Psoas muscle (tissue), 8 donors: Measurements from ENCODE around the gene BID. TPM values are rescaled to one million over a fixed set of nuclear protein-coding genes. Genes with fewer than 3 reads are reported as not detected.

Experiments used
- ATAC-seq, 4 donors: fragments of 200-7000 bp; cut with Tn5 transposase; one replicate each; pipeline ENCODE4 v1.9.1; 2020; ENCODE audit warnings: moderate library complexity in 3 of 4, mild to moderate bottlenecking in 2 of 4
- DNase-seq, 2 donors: peaks; one replicate each; pipeline ENCODE4 v3.0.0-alpha.2; 2020
- H3K27ac ChIP-seq: fragments of 200-600 bp; one replicate; pipeline ENCODE4 v1.8.0; 2022
- H3K27me3 ChIP-seq, 3 donors: fragments of 200-600 bp in 1 of 3; one replicate each; pipeline versions ENCODE4 v1.6.1 to v1.8.0; 2013 to 2022; ENCODE audit warnings: low read length in 2 of 3, mild to moderate bottlenecking in 2 of 3, moderate library complexity in 1 of 3; ENCODE audit not compliant: insufficient read depth in 3 of 3
- H3K36me3 ChIP-seq, 2 donors: fragments of 200-600 bp in 1 of 2; one replicate each; pipeline versions ENCODE4 v1.6.1 to v1.8.0; 2013 to 2022; ENCODE audit warnings: low read depth in 1 of 2, mild to moderate bottlenecking in 1 of 2, moderate library complexity in 1 of 2; ENCODE audit not compliant: insufficient read depth in 1 of 2
- H3K4me1 ChIP-seq: fragments of 200-600 bp; one replicate; pipeline ENCODE4 v1.8.0; 2022
- H3K4me3 ChIP-seq: fragments of 200-600 bp; one replicate; pipeline ENCODE4 v1.8.0; 2022; ENCODE audit warnings: mild to moderate bottlenecking
- H3K9me3 ChIP-seq: fragments of 200-600 bp; one replicate; pipeline ENCODE4 v1.8.0; 2022
- CTCF ChIP-seq: fragments of 200-600 bp; IDR thresholded peaks from one replicate; pipeline ENCODE4 v1.8.0; 2022; ENCODE audit warnings: antibody characterized with exemption
- WGBS, 3 donors: extraction: QIAGEN DNeasy Blood & Tissue Kit; methylation state at CpG; one replicate each; pipeline versions ENCODE4 v1.1.6 to v1.1.7; 2013; 5-methylcytosine and 5-hydroxymethylcytosine counted together
- intact Hi-C, 2 donors: fragments of 100-400 bp; cut with DNase I; formaldehyde crosslinking; loops; one replicate each; pipeline versions ENCODE4 v1.11.0 to v1.14.2; 2022
- polyA plus RNA-seq, 3 donors: library from polyadenylated mRNA; stranded (reverse); fragments of 200-250 nt; gene quantifications; one replicate each; pipeline ENCODE4 v1.2.3, GENCODE V29; 2013
- total RNA-seq, 4 donors: library from RNA; stranded (reverse); fragmentation: NEBNext Ultra II Directional in 2 of 4; extraction: Animal tissue kit (Norgen Biotek cat#: 25700) in 2 of 4; gene quantifications; one replicate each; pipeline versions ENCODE4 v1.2.1 to v1.2.4, GENCODE V29; 2021 to 2023
- donor health status: healthy with polysubstance abuse.
- donor health status: DM: no; HTN: no; CAD: no; lungs with moderate emphysema.
- donor health status: Bipolar disorder and iron deficiency.
- donor health status: healthy.
- donor health status: DM: yes; HTN: yes; CAD: no.
- donor health status: DM: no; HTN: no; CAD: no.
- donor health status: DM: no; HTN: no; CAD: no.
- donor health status: DM: yes; HTN: yes; CAD: no.

Gene BID
- total and polyA plus RNA-seq, 7 donors: 5.6 to 27.4 (median 9.9) TPM

DNA sequence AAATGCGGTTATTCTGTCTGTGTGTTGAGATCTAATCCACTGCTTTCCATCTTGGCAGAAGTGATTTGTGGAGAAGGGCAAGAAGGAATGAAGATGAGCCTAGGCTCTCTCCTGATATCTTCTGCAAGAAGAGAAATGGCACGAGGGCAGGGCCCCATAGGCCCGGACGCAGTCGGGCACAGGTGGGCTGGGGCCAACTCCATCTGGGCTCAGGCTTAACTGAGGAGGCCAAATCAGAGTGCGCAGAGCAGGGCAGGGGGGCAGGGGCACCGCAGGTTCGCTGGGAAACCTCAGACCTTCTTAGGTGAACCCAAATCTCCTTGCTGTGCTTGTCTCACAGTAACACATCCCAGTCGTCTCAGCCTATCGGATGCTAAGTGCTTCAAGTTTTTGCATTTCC, 32.8 kb upstream of the BID start:
- DNase-seq (no peak), ATAC-seq (no peak)
- Histone ChIP-seq H3K27me3 (no peaks in the 10 kb centered on the region), H3K4me3 (no peak overlapping the region), H3K36me3 (peaks cover 3 to 68% of the 10 kb centered on the region in 2 donors), H3K4me1 (peaks cover 20% of the 10 kb centered on the region), H3K9me3 (no peaks in the 10 kb centered on the region), H3K27ac (peak overlapping the region; percentile 90)
- intact Hi-C loops: no loop called here
- TF ChIP-seq CTCF: no peak
- 90 to 96% (median 95%) methylated on average over 10 of the region's 10 CpGs for WGBS, 3 donors

DNA sequence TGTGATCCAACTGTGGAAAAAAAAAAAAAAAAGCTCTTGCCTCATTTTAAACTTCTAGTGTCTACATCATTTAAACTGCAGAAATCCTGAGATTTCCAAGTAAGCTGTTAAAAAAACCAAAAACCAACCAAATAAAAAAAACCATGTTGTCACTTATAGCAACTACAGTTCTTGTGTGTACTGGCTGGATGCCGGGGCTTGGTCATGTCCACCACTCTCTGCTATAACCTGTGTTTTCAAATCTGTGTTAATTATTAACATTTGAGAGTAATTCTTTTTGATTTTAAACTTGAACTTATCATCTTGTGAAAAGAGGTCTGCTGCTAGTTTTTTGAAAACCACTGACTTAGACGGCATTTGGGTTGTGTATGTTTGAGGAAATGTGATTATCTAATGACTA, 32.2 kb upstream of the BID start:
- no peak overlapping the region for H3K4me3 ChIP-seq
- DNase-seq: no peak
- ATAC-seq: no peak
- 64 to 95% (median 91%) methylated on average over 2 of the region's 2 CpGs for WGBS, 3 donors
- H3K27ac ChIP-seq: peak overlapping the region; percentile 90
- peaks cover 20% of the 10 kb centered on the region for H3K4me1 ChIP-seq
- no peaks in the 10 kb centered on the region for H3K27me3 ChIP-seq
- no peaks in the 10 kb centered on the region for H3K9me3 ChIP-seq
- peaks cover 3 to 64% of the 10 kb centered on the region in 2 donors for H3K36me3 ChIP-seq
- intact Hi-C loops: no loop called here
- no peak for TF ChIP-seq CTCF

GRCh38 chr22:17804331-17805080, 30.2 kb upstream of the BID start:
- Histone ChIP-seq H3K9me3 (no peaks in the 10 kb centered on the region), H3K36me3 (peaks cover 3 to 47% of the 10 kb centered on the region in 2 donors), H3K27me3 (no peaks in the 10 kb centered on the region), H3K4me1 (peaks cover 20% of the 10 kb centered on the region), H3K4me3 (no peak overlapping the region), H3K27ac (no peak overlapping the region)
- no peak for DNase-seq
- intact Hi-C loops: no loop called here
- TF ChIP-seq CTCF: no peak
- 87 to 91% (median 88%) methylated on average over 22 of the region's 22 CpGs for WGBS, 3 donors
- no peak for ATAC-seq

DNA sequence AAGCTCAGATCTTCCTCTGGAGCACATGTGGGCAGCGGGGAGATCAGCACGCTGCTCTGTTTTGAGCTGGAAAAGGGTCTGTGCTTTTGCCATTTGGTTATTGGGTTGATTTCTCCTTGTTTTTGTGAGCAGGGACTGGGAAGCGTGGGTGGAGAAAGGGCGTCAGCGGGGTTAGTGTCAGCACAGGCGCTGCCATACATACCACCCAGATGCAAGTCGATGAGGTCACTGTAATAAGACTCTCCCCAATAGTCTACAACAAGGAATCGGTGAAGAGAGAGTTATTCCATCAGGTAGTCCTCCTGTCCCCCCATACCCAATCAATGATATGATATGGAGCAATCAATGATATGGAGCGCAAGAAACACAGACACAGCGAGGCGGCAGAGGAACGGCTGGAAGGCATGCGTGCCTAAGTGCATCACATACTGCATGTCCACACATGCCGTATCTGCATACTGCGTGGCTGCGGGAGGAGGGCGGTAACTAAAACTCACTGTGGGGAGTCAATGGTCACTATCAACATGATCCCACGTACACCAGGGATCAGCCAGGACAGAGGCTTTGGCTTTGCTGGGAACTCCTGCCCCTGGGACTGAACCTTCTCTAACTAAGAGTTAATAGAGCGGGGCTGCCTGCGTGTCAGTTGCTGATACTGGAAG, 29.5 kb upstream of the BID start:
- Histone ChIP-seq H3K27me3 (no peaks in the 10 kb centered on the region), H3K27ac (no peak overlapping the region), H3K4me1 (peaks cover 16% of the 10 kb centered on the region), H3K4me3 (no peak overlapping the region), H3K9me3 (no peaks in the 10 kb centered on the region), H3K36me3 (peaks cover 3 to 39% of the 10 kb centered on the region in 2 donors)
- DNase-seq (no peak), ATAC-seq (no peak)
- TF ChIP-seq CTCF: no peak
- WGBS, 3 donors: 91 to 92% (median 91%) methylated on average over 20 of the region's 20 CpGs
- intact Hi-C loops: no loop called here
